Erythroblast (primary cell): ENCODE results near the gene NKAIN1.

Source experiments
- GATA1 ChIP-seq: IDR thresholded peaks from 2 replicates; pipeline ENCODE4 v1.6.1; 2011; ENCODE audit warnings: low read depth, mild to moderate bottlenecking, control low read depth, low read length, moderate library complexity
- POLR2A ChIP-seq: IDR thresholded peaks from 2 replicates; pipeline ENCODE4 v1.6.1; 2011; ENCODE audit warnings: mild to moderate bottlenecking, low read length

DNA sequence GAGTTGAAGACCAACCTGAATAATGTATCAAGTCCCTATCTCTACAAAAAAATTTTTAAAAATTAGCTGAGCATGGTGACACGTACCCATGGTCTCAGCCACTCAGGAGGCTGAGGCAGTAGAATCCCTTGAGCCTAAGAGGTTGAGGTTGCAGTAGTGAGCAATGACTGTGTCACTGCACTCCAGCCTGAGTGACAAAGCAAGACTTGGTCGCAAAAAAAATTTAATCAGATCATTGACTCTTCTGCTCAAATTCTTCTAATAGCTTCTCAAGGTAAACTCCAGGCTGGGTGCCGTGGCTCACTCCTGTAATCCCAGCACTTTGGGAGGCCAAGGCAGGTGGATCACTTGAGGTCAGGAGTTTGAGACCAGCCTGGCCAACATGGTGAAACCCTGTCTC is 88.3 kb downstream of the NKAIN1 start:
- TF ChIP-seq POLR2A (no peak), GATA1 (no peak)
